Measurements from ENCODE around the gene JRKL. TPM values are rescaled to one million over a fixed set of nuclear protein-coding genes. Genes with fewer than 3 reads are reported as not detected.

JRKL gene
- total and polyA plus RNA-seq, 2 of the 8 experiments (the other 6 are each of a cell fraction or from before 2014, with no cell fraction given), result 1.4 to 4.9 TPM

DNA sequence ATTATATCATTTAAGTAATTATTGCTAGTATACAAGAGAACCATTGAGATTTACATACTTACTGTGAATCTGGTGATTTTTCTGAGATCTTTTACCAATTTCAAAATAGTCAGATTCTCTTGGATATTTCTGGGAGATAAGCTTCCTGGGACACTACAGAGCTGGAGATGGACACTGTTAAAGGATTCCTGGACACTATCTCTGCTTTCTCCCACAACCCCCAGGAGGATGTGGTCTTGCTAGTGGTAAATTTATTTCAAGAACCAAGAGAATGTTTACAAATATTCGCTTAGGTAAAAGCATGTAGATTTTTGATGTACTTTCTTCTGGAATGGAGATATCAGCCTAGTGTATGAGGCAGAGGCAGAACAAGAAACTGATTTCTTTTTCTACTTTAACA is 13.0 kb upstream of the JRKL start:
- ChIA-PET CTCF (ENCODE audit: partially characterized antibody) (interaction anchor here (1.3 to 1.9 kb wide), 2 partner anchors 17 to 541 kb away, joined by 3 to 6 read pairs; no protein-coding TSS in a partner anchor), POLR2A (ENCODE audit: partially characterized antibody) (no interaction called here)
- Histone ChIP-seq H3K27me3 (replicated peaks in 1 of 4; ENCODE audit: control insufficient read depth in 3 of 4, extremely low read depth in 1 of 4, insufficient read depth in 3 of 4, low read length in 3 of 4) (no peaks in the 10 kb centered on the region), H2BK20ac (ENCODE audit: low read length) (no peak overlapping the region), H2AK5ac (ENCODE audit: low read depth, low read length) (no peak overlapping the region), H3K4ac (replicated peaks; ENCODE audit: insufficient read length, low read depth, low read length) (no peak overlapping the region), H2BK12ac (ENCODE audit: low read depth, low read length) (no peak overlapping the region), H3K14ac (ENCODE audit: insufficient read length) (no peak overlapping the region), H3K56ac (replicated peaks; ENCODE audit: insufficient read length, low read depth, low read length) (no peak overlapping the region), H3K4me3 (ENCODE audit: extremely low read depth in 1 of 4, insufficient read depth in 2 of 4, low read depth in 3 of 4, low read length in 4 of 4) (no peak overlapping the region), H3K18ac (ENCODE audit: extremely low read depth, low read length) (no peak overlapping the region), H4K5ac (ENCODE audit: insufficient read length, low read depth, low read length) (no peak overlapping the region), H4K20me1 (replicated peaks in 1 of 2; ENCODE audit: control insufficient read depth in 1 of 2, insufficient read depth in 2 of 2, low read length in 2 of 2) (no peaks in the 10 kb centered on the region), H3K79me2 (ENCODE audit: control insufficient read depth in 1 of 2, insufficient read depth in 2 of 2, low read length in 2 of 2) (no peaks in the 10 kb centered on the region), H4K8ac (ENCODE audit: extremely low read depth, insufficient read depth, low read length) (no peak overlapping the region), H3K4me1 (replicated peaks in 1 of 4; ENCODE audit: control insufficient read depth in 3 of 4, insufficient read depth in 4 of 4, low read length in 3 of 4) (no peaks in the 10 kb centered on the region), H3K36me3 (ENCODE audit: control insufficient read depth in 2 of 4, insufficient read depth in 4 of 4, low read length in 3 of 4) (peaks cover 0 to 2% (median 0%) of the 10 kb centered on the region in 4 experiments; a peak in 1 of 8 replicates), H3K27ac (ENCODE audit: low read depth, low read length) (no peak overlapping the region), H3K9me3 (ENCODE audit: insufficient read depth in 2 of 2, low read depth in 1 of 2, low read length in 1 of 2) (no peaks in the 10 kb centered on the region), H2BK120ac (replicated peaks; ENCODE audit: low read depth, low read length) (no peak overlapping the region), H4K91ac (replicated peaks; ENCODE audit: insufficient read length, low read length) (no peak overlapping the region), H3K23me2 (ENCODE audit: low read depth, low read length) (no peaks in the 10 kb centered on the region), H2BK15ac (ENCODE audit: low read length) (no peak overlapping the region), H2AFZ (ENCODE audit: low read length) (no peak overlapping the region), H2BK5ac (ENCODE audit: low read depth, low read length) (no peak overlapping the region), H3K9ac (replicated peaks in 1 of 4; ENCODE audit: extremely low read depth in 1 of 4, low read depth in 3 of 4, low read length in 3 of 4) (no peak overlapping the region), H3K4me2 (ENCODE audit: insufficient read depth in 1 of 2, low read depth in 2 of 2, low read length in 2 of 2) (no peak overlapping the region), H3K23ac (ENCODE audit: insufficient read length) (no peak overlapping the region), H3K79me1 (ENCODE audit: low read depth, low read length) (no peaks in the 10 kb centered on the region)
- no peak for FAIRE-seq
- no peak for DNase-seq (ENCODE audit: low read depth in 1 of 2, low spot score in 2 of 2)
- WGBS, 2 experiments (ENCODE audit: extremely low coverage in 1 of 2, insufficient coverage in 1 of 2, insufficient read length in 1 of 2, insufficient replicate concordance in 2 of 2, low coverage in 1 of 2, low lambda C conversion rate in 2 of 2, missing lambda C conversion rate in 1 of 2), result 95% methylated on average over 1 of the region's 1 CpG; no CpG with 5 or more reads in 1 of the 2 experiments
- TF ChIP-seq NRF1 (IDR thresholded peaks at IDR 0.05; ENCODE audit: low read depth, low read length) (no peak), BCL11A (IDR thresholded peaks at IDR 0.05; ENCODE audit: low read depth in 2 of 2, low read length in 2 of 2) (no peak), KDM5A (IDR thresholded peaks at IDR 0.05; ENCODE audit: low read length) (no peak)
